Measurements from ENCODE around the gene MSRB3.
A peak's percentile ranks its signal among the peaks of the same experiment; 100 is the strongest.
"Not testable (repeated sequence)": the region's sequence is repeated elsewhere in the genome, so short reads cannot be mapped to it uniquely, and the experiment has no call there.

Gene MSRB3

DNA sequence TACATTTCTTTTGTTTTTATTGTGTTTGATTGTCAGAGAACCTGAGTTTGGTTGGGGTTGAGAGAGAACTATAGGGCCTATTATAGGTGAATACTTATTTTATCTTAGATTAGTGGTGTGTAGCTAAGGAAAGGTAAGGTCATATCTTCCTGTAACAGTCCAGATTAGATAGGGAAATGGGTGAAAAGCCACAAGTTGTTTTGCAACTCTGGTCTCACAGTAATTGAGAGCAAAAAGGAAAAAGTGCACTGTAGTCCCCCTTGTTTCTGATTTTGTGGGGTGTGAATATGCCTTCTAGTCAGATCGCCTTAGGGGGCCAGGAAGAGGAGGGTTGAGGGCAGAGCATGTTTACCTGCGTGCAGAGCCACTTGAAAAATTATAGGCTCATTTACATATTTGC is 8.9 kb downstream of the MSRB3 start:
- no peak for DNase-seq (ENCODE audit: low spot score)

DNA sequence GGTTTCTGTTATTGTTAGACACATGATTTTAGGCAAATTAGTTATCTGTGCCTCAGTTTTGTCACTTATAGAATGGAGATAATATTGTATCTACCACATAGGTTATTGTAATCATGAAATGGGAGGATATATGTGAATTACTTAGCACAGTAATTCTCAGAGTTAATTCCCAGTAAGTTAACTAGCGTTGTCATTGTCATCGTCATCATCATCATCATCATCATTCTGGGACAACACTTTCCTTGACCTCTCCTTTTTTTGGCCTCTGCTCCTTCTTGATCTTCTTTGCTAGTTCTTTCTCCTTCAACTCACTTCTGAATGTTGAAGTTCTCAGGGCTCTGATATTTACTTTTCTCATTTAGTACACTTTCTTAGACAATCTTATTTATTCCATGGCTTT is 13.8 kb downstream of the MSRB3 start:
- DNase-seq (ENCODE audit: low spot score) = no peak

DNA sequence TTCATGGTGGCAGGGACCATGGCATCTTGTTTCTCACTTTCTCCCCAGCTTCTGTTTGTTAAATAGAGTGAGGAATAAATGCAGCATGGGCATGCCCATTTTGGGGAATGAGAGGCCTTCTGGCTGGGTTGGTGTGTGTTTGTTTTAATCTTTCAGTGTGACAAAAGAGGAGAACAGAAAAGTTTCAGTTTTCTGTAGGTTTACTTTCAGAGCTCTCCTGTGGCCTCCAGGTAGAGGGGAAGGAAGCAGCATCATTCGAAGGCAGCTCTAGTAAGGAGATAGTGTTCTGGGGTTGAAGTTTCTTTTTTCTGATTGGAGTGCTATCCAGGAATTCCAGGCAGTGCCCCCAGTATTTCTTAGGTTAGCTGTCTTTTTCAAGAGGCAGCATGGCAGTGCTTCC is 15.3 kb downstream of the MSRB3 start:
- no peak for DNase-seq (ENCODE audit: low spot score)

DNA sequence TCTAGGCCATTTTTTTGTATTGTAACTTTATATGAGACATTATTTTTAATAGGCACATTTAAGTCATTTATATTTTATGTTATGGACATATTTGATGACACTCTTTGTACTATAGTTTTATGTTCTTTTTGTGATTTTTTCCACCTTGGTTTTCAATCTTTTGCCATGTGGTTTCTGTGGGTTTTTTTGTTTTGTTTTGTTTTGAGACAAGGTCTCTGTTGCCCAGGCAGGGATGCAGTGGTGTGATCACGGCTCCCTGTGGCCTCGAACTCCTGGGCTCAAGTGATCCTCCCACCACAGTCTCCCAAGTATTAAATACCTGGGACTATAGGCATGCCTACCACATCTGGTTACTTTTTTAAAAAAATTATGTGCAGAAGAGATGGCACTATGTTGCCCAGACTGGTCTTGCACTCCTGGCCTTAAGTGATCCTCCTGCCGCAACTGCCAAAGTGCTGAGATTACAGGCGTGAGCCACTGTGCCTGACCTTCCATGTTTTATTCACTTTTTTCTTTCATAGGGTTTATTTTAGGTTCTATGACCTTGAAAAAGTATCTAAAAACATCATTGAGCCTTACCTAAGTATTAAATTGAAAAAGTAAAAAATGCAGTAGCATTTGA is 16.3 kb downstream of the MSRB3 start:
- DNase-seq (ENCODE audit: low spot score) = no peak

DNA sequence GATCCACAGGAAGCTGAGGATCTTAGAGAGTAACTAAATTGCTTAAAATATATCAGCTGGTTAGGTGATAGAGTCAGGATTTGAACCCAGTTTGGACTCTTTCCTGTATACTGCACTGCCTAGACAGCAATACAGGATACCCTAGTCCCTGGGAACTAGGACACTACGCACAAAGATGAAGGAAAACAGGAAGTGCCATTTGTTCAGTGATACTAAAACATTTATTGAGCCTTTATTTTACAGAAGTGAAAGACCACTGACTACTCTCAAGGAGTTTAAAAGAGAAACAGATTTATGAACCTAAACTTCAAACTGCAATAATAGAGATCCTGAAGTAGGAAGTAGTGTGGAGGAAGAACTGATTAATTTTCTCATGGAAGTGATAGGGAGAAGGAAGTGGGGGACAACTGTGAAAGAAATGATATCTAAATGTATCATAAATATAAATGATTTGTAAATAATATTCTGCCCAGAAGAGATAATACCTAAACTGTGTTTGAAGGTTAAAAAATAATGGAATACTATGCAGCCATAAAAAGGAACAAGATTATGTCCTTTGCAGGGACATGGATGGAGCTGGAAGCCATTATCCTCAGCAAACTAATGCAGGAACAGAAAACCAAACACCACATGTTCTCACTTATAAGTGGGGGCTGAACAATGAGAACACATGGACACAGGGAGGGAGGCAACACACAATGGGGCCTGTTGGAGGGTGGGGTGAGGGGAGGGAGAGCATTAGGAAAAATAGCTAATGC is 18.2 kb downstream of the MSRB3 start:
- no peak for DNase-seq (ENCODE audit: low spot score)

DNA sequence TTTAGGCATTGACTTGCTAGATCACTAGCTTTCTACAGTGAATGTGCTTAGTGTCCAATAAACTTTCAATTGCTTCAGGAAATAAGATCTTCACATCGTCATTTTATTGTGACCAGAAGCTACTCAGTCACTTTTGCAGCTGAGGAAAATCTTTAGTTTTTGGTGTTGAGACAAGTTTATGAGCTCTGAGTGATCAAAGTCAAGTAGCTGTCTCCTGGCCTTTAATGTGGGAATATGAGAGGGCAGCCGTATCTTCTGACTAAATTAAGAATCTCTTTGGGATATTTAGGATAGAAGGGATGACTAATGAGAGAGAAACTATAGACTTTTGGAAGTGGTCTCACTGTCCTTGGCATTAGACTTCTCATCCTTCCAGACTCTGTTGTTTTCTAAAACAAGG is 21.6 kb downstream of the MSRB3 start:
- no peak for DNase-seq (ENCODE audit: low spot score)

DNA sequence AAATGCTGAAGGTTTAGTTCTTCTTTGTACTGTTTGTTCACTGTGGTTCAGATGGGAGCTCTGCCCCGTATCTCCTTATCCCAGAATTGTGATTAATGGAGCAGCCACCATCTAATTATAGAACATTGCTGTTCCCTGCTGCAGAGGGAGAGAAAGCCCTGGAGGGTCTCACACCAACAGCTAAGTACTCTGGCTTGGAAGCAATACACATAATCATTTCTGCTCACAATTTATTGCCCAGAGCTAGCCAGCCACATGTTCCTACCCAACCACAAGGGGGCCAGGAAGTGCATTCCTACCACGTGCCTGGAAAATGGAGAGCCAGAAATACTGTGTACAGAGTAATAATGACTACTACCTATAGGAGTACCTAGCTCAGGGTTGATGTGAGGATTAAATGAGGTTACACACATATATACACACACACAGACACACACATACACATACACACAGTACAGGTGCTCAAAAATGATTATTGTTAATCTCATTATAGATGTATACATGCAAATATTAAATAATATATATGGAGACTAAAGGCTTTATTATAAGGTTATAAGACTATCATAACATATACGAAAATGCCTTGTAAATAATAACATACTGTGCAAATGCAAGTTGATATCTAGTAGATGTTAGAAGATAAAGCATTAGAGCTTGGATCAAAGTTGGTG is 22.3 kb downstream of the MSRB3 start:
- no peak for DNase-seq (ENCODE audit: low spot score)

DNA sequence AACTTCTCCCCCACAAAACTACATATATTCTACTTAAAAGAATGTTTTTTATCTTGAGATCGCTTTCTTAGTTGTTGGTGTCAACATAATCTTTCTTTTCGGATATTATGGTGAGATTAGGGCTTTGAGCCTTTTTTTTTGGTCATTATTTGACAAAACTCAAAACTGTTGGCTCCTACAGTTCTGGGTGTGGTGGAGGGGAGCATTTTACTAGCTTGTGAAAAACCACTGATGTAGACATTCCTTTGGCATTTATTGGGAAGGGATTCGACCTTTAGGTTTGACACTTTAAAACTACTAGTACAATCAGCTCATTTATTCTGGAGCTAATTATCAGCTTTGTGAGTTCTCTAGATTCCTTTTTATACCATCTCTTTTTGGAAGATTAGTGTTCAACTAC is 24.4 kb downstream of the MSRB3 start:
- DNase-seq (ENCODE audit: low spot score) = no peak

DNA sequence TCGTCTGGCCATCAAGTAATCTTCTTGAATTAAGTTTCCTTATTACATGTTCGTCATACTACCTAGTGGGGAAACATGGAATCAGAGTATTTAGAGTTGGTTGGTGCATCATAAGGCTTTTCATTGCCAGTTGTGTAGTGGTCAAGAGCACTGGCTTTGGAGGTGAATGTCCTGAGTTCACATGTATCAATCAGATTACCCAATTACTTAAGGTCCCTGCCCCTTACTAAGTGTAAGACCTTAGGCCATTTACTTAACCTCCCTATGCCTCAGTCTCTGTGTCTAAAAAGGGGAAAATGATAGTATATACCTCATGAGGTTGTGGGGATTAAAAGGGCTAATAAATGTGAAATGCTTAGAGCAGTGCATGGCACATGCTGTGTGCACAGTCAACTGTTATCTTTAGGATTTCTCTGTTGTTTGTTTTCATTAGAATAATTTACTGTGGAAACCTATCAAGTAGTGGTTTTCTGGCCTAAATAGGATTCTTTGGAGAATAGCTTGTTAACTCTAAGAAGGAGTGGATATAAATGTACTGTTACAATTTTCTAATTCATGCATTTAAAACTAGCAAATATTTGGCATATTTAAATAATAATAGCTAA is 27.0 kb downstream of the MSRB3 start:
- DNase-seq (ENCODE audit: low spot score) = no peak

DNA sequence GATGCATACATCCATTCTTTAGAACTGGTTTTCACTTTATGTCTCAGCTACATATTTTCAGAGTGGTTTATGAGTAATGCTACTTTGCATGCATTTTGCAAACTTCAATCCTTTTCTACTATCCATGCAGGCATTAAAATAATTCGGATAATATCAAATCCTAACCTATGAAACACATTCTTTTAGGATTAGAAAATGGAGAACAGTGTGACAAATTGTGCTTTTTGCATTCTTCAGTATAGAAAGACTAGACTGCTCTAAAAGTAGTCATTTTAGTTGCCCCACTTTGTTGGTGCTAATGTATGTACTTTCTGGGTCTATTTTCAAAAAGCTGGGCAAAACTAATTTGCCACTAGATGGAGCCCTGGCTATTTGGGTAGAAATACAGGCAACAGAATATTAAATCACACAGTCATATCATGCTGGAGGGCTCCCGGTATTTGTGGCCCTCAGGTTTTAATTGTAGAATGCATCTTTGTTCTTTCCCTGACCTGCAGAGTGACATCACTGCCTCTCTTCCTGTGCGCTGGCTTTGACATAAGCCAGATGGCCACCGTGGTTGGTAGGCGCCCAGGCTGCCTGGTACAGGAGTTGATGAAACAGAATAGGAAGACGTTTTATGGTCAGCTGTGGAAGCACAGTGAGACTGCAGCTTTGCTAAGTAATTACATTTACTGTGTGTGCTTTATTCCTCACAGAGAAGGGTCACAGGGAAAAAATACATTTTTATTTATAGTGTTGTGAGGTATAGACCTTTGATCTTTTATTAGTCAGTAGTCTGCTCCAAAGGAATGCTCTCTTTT is 28.1 kb downstream of the MSRB3 start:
- peak; percentile 19 for DNase-seq (ENCODE audit: low spot score)

DNA sequence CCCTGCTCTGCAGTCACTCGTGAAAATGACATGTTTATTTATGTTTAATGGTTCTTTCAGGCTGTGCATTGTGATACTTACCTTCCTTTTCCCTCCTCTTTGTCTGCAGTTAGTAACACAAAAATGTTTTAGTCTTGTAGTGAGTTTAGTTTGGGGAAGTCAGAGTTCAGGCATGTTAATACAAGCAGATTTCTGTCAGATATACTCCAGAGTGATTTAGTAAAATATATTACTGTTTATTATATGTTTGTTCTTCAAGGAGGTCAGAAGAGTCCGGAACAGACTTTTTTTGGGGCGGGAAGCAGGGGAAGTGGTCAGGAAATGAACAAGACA is 28.7 kb downstream of the MSRB3 start:
- DNase-seq (ENCODE audit: low spot score) = no peak

DNA sequence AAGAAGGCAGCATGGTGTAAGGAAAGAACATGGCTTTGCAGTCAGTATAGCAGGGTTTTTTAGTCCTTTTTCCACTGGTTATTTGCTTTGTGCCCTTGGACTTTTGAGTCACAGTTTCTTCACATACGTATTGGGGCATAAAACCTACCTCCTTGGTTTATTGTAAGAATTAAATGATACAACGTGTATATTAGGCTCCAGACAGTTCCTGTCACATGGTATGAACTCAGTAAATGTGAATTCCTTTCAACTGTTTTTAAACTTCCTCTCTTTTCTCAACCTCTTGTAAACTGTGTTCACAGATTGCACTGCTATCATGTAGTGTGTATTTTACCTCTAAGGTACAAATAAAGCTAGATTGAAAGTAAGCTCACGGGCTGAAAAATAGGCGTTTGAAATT is 29.5 kb downstream of the MSRB3 start:
- no peak for DNase-seq (ENCODE audit: low spot score)

DNA sequence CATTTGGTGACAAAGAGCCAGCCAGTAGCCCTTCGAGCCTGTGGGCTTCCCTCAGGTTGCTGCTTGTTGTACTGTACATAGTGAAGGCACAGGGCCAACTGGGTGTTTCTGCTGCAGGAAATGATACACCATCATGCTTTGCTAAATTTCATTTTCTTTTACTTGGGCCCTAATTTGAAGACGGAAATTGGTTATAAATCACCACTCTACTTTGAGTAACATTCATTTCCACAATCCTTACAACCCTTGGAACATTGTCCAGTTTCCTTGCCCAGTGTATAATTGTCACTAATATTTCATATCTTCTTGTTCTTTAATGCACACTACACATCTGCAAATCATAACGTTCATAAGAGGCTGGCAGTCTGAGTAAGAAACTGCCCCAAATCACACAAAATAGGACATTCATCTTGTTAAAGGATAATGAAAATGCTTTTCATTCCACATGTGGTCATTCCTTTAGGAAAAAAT is 30.2 kb downstream of the MSRB3 start:
- no peak for DNase-seq (ENCODE audit: low spot score)

DNA sequence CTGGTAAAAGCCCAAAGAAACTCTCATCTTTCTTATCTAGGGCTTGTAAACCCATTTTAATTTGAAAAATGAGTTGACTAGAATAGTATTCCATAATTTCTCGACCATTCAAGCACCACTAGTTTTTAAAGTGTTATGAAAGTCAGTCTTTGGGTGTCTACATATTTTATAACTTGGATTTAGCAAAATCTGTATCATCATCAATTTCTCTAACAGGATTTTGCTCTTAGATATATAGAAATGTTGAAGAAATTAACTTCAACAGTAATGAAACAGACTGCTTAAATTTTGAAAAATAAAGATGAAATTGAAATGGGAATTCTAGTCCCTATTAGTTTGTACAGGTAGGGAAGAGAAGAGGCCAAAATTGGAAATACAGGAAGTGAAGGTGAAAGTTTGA is 32.8 kb downstream of the MSRB3 start:
- DNase-seq (ENCODE audit: low spot score) = no peak

DNA sequence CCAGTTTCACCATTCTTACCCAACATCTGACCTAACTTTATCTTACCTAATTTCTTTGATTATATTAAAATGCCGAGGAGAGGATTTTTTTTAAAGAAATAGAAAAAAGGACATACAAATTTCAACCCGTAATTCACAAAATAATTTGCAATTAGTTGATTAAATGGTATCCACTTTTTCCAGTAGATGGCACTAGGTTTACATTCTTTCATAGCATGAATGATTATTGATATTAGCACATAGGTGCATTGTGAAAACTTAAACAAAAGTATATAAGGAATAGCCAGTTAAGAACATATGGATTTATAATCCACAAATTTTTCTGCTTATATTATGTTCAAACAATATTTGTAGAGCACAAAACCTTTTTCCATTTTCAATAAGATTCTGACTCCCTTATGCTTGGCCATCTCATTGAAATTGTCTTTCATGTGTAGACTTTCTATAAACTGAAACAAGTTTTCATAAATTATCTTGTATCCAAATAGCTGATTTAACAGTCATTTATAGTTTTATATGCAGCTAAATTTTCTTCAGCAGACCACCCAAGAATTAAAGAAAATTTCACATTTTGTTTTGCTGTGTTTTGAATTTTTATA is 35.3 kb downstream of the MSRB3 start:
- no peak for DNase-seq (ENCODE audit: low spot score)

DNA sequence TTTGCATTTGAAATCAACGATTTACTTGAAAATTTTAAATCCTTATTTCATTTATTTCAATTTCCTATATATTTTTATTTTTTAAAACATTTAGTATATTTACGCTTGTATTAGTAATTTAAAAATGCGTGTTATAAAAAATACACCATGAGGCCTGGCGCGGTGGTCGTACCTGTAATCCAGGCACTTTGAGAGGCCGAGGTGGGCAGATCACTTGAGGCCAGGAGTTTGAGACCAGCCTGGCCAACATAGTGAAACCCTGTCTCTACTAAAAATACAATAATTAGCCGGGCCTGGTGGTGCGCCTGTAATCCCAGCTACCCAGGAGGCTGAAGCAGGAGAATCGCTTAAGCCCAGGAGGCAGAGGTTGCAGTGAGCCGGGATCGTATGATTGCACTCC is 36.8 kb downstream of the MSRB3 start:
- not testable (repeated sequence) for DNase-seq (ENCODE audit: low spot score)

DNA sequence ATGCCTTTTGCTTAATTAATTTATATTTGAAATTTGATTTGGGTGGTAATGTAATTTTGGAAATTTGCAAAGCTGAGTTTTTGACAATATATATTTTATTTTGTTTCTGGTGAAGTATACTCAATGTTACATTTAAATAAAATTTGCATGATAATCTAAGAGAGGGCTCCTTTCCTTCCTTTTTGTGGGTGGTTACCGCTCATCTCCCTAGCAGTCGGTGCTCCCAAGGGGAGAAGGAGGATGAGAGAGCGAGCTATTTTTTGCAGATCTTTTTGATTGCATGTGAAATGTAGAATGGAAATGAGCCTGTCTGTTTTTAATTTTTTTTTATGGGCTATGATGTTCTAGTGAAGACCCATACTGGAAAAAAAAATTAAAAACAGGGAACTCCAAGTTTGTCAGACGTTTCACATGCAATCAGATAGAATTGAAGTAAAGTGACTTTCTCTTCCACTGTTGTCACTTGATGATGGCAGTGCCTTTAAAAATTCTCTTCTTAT is 39.8 kb downstream of the MSRB3 start:
- no peak for DNase-seq (ENCODE audit: low spot score)

DNA sequence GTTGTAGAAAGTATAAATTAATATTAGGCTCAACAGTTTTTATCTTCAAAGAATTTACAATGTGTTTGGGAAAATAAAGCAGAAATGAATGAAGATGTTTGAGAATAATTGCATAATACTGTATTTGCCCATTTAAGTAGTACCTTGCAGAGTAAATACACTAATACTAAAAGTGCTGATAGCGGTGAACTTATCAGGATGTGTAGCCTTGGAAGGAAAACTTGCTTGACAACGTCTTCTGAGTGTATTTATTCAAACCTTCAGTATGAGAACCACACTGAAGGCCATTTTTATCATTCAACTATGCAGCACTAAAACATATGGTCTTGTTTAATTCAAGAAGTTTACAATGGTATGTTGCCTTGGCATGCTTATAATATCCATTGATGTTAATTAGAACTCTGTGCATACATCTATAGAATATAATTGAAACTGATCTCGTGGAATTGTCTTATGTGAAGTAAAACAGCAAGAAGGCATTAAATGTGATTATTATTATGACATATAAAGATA is 41.3 kb downstream of the MSRB3 start:
- DNase-seq (ENCODE audit: low spot score) = no peak

DNA sequence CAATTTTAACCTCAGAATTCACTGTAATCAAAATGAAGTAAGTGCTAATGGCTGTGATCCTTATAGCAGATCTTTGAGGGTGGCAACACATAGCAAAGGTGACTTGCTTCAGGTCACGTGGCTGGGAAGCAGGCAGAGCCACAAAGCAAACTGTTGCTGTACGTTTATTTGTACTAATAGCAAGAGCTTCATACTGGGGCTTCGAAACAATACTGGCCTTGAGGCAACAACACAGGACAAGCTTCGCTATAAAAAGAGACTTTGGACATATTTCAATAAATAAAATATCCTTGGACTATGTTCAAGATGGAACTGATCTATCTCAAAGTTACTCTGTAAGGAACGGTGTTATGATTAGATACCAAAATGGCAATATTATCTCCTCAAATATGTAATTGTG is 44.6 kb downstream of the MSRB3 start:
- DNase-seq (ENCODE audit: low spot score) = no peak

DNA sequence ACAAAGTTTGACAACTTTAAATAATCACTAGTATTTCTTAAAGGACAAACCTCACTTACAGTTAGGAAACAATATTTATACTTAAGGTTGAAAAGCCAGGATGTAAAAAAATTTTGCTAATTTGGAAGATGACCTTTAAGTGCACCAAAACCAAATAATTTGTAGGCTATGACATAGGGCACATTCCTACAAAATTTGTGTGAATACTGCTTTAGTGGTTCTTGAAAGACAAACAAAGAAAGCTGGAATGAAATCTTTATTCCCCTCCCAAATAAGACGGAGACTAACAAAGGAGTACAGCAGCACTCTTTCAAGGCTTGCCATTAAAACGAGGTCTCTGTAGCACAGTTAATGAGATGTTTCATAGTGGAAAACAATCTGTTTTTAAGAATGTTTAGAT is 45.6 kb downstream of the MSRB3 start:
- DNase-seq (ENCODE audit: low spot score) = no peak

DNA sequence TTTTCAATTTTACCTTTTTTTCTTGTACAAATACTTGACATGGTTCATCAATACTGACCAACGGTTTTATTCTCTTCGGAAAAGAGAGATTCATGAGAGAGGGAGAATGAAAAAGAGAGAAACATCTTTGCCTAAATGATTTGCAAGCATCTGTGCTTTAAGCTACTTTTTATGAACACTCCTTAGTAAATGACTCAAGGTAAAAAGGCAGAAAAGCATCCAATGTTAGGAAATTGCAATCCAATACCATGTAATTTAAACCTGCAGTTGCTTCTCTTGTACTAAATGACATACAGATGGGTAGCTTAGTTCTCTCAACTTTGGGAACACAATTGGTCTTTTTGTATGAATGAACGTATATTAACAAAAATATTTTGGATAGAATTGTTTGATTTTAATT is 46.1 kb downstream of the MSRB3 start:
- no peak for DNase-seq (ENCODE audit: low spot score)

Data from hepatic stellate cell (primary cell).